Left lobe of liver (tissue), 2 donors: ENCODE data around the gene HMCN2. TPM values are rescaled to one million over a fixed set of nuclear protein-coding genes. Genes with fewer than 3 reads are reported as not detected.
A peak's percentile ranks its signal among the peaks of the same experiment; 100 is the strongest.
"Not testable (repeated sequence)": the region's sequence is repeated elsewhere in the genome, so short reads cannot be mapped to it uniquely, and the experiment has no call there.

Experiments
- ATAC-seq: fragments of 200-7000 bp; cut with Tn5 transposase; one replicate; pipeline ENCODE4 v1.9.1; 2020; ENCODE audit warnings: mild to moderate bottlenecking, moderate library complexity
- DNase-seq: peaks from one replicate; pipeline ENCODE4 v3.0.0-alpha.2; 2020; ENCODE audit warnings: low spot score
- total RNA-seq: library from RNA; stranded (reverse); gene quantifications from one replicate; pipeline ENCODE4 v1.2.1, GENCODE V29; 2021
- donor health status: DM: no; HTN: no; CAD: no; lungs with moderate emphysema.
- donor health status: DM: no; HTN: yes; CAD: no.

The HMCN2 gene
- total RNA-seq, 1 donor from 2014 or later, result 3.0 TPM

GRCh38 chr9:130239741-130240241, 25.8 kb upstream of the HMCN2 start:
- ATAC-seq (peak; percentile 14), DNase-seq (no peak)

DNA sequence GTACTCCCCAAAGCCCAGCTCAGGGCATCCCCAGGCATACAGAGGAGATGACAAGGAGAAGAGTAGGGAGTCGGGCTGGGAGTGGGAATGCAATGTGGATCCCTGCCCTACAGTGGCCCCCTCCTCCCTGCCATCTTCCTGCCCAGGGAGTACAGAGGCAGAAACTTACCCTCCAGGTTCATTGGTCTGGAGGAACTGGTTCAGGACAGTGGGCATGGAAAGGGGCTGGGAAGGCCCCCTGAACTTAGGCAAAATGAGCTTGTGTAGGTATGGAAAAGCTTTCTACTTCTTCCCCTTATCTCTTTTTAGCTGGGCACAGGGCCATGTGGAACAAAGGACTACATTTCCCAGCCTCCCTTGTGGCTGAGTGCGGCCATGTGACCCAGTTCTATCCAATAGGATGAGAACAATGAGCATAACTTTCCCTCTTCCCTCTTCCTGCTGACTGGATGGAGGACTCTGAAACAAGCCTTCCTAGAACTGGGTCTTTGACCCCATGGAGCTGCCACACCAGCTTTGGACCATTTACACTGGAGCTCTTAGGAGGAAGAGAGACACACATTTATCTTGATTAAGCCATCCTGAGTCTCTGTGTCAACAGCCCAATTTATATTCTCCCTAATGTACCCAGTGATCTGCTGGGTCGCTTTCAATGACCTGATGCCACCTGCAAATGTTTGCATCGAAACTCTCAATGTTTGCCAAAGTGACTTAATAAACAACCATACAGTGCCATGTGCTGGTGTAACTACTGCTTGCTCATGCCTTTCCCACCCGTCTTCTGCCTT, 25.0 kb upstream of the HMCN2 start:
- ATAC-seq (peak; percentile 69), DNase-seq (peak; percentile 72)

DNA sequence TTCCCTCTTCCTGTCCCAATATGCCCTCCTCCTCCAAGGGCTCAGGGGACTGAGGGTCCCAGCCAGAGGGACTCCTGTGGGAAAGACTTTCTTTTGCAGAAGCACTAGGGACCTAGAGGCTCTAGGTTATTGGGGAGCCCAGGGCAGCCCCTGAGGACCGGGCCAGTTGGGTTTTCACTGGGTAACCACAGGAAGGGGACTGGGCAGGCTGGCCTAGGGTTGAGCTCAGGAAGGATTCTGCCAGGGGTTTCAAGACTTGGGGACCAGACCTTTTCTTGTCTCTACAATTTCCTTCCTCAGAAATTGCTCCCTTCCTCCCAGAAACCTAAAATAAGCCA, 24.4 kb upstream of the HMCN2 start:
- DNase-seq, result no peak
- no peak for ATAC-seq

DNA sequence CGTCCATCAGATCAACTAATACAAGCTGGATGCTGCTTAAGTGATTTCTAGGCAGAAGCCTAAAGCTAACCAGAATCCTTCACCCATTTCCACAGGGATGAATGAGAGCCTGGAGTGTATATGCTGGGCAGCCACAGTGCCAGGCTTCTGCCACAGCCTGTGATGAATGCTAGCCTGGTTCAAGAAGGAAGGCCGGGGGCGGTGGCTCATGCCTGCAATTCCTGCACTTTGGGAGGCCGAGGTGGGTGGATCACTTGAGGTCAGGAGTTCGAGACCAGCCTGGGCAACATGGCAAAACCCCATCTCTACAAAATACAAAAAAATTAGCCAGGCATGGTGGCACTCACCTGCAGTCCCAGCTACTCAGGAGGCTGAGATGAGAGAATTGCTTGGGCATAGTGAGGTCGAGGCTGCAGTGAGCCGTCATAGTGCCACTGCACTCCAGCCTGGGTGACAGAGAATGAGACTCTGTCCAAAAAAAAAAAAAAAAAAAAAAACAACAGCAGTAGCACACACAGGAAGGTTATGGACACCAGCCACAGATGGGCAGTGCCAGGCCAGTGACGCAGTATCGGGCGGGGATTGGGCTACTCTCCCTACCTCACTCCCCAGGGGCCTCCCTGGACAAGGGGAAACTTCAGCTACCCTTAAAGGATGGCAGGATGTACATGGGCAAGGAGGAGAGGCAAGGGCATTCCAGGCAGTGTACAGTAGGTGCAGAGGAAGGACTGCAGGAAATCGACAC, 23.1 kb upstream of the HMCN2 start:
- ATAC-seq (peak; percentile 81), DNase-seq (peak; percentile 89)

DNA sequence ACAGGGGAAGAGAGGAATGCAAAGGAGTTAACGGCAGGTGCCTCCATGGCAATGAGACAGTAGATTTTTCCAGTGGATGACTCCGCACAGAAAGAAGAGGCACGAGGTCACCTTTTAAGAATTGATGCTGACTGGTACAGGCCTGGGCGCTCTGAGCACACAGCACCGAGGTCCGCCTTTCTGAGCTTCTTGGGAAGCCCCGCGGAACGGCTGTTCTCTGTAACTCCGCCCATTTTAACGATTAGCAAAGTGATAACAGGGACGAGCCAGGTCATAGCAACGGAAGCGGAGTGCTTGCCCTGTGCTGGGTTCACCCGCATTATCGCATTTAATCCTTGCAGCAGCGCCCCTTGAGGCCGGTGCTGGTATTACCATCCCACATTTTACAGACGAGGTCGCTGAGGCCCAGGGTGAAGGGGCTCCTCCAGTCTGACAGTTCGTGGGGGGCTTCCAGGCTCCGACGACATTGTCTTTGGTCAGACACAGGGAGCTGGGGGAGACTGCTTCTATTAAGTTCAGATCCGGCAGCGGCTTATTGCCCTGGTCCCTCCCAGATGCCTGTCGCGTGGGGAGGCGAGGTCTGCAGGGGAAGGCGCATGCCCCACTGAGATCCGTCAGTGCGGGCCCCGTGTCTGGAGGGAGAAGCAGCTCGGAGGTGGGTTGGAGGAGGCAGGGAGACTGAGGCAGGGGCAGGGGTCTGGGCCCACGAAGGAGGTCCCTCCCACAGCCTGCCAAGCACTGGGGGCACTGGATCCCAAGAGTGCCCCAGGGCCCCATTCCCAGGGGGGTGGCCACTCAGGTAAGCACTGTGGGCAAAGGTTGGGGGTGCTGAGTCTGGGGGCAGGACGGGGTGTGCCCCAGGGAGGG, 22.3 kb upstream of the HMCN2 start:
- ATAC-seq, result peak; percentile 85
- DNase-seq, result peak; percentile 87

GRCh38 chr9:130243882-130244170, 21.7 kb upstream of the HMCN2 start:
- DNase-seq (no peak), ATAC-seq (no peak)

DNA sequence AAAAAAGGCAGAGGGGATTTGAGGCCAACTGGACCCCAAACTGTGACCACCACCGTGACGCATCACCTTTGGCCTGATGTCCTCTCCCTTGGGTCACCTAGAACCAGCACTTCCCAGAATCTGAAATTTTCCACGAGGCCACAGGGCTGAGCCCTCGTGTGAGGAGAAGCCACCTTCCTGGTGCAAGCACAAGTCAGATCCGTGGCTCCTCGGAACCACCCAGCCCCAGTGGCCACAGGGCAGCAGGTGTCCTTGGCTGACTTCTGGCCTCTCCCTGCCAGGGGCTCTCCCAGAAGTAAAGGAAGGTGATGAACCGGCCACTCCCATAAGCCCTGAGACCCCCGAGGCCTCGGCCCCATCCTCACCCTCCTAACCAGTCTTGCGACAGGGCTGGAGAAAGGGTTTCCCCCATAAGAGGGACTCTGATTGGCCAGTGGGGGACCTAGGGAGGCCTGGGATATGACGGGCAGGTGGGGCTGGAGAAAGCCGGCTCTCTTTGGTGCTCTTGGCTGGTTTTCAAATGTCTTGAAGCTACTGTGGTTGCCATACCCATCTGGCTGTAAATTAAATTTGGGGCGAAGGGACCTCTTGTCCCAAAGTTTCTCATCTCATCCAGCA, 20.9 kb upstream of the HMCN2 start:
- no peak for DNase-seq
- ATAC-seq, result no peak

DNA sequence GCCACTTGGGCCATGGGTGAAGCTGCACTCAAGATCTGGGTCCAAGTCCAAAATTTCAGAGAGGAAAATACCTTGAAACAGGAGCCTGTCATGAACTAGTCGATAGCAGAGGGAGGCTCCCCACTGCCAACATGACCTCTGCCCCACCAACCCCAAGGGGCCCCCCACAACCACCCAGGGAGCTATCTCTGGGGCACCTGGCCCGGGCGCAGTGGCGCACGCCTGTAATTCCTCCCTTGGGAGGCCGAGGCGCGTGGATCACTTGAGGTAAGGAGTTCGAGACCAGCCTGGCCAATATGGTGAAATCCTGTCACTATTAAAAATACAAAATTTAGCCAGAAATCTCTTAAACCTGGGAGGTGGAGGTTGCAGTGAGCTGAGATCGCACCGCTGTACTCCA, 20.1 kb upstream of the HMCN2 start:
- DNase-seq (no peak), ATAC-seq (no peak)

DNA sequence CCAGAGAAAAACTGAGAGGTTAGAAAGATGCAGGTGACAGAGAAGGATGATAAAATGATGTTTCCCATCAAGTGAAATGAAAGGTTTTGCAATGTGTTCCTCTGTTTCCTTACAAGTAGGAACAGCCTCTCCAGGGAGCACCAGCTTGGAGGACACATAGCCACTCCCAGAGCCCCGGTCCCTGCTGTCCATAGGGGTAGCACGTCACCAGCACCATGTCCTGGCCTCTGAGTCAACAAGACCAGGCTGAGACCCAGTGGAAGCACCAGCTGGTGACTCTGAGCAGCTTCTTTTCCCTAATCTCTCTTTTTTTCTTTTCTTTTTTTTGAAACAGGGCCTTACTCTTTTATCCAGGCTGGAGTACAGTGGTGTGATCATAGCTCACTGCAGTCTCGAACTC, 19.4 kb upstream of the HMCN2 start:
- no peak for ATAC-seq

GRCh38 chr9:130254747-130255630, 10.6 kb upstream of the HMCN2 start:
- no peak for ATAC-seq

More for the DNA sequence above, 19.4 kb upstream of the HMCN2 start:
- no peak for DNase-seq

DNA sequence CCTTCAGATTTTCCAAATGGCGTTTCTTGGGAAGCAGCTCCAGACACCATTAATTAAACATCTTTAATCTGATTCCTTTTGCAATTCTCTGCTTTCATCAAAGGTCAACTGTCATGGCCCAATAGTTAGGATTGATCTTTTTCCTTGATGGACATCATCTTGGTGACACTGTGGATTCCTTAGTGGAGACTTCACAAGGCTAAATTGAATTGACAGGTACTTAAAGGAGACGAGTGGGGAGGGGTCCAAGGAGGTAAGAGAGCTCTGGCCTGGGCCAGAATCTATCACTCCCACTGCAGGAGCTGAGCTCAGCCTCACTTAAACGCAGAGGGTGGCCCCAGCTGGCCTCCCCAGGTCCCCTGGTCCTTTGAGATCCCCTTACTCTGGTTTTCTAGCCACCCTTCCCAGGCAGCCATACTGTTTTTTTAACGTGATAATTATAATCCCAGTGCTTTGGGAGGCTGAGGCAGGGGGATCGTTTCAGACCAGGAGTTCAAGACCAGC, 9.9 kb upstream of the HMCN2 start:
- ATAC-seq (no peak), DNase-seq (no peak)

More at GRCh38 chr9:130254747-130255630, 10.6 kb upstream of the HMCN2 start:
- DNase-seq, result peak; percentile 33

GRCh38 chr9:130256644-130257043, 8.9 kb upstream of the HMCN2 start:
- ATAC-seq (no peak), DNase-seq (no peak)

- not testable (repeated sequence) for ATAC-seq, DNase-seq
Measured at GRCh38 chr9:130258137-130258536, 7.4 kb upstream of the HMCN2 start.

DNA sequence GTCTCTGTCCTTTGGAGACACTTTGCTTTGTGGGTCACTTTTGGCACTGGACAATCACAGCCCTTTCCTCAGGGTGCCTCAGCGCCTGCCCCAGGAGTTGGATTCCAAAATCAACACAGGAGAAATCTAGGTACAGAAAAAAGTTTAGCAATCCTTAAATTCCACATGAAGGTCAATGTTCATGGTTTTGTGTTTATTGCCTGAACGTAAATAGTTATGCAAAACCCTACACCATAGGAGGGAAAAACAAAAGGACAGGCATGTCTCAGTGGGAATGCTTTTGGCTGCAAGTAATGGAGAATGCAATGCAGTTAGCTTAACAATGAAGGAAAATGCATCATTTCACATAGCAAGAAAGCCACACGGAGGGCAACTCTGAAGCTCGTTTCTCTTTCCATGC, 6.5 kb upstream of the HMCN2 start:
- ATAC-seq, result peak; percentile 21
- DNase-seq, result peak; percentile 43

DNA sequence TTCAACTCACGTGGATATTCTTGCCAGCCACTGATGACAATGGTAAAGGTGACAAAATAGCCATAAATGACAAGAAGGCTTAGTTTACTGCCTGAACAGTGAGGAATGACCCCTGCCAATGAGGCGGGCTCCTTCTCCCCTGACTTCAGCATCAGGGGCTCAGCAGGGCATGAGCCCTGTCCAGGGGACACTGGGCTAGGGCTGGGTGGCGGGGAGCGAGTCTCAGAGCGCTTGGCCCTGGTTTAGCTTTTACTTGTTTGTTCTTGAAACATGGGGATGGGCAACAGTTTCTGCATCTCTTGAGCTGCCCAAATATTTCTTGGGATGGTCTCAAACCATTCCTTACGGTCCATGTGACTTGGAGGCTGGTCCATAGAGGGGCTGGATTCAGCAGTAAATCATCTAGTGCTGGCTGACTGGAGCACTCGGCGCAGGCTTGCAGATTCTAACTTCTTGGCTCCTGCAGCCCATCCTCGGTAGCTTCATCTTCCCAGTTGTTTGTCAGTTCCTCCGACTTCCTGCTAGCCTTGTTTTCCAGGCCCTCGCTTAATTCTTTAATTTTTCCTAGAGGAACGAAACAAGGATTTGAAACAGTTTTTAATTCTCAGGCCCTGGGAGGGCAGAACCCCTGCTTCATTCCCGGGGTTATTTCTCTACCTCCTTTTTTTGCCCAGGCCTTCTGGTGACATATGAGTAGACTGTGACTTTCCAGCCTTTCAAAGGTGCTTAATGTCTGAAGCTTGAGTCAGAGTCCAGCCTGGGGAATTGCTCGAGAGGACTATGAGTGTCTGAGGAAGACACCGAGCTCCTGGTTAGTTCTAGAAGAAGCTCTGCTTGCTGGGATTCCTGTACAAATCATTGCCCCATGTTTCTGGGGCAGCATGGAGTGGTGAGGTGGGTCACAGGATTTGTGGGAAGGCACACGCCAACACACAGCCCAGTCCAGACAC, 4.5 kb upstream of the HMCN2 start:
- DNase-seq (peak; percentile 36), ATAC-seq (no peak)

GRCh38 chr9:130262061-130262745, 3.4 kb upstream of the HMCN2 start:
- DNase-seq, result peak; percentile 49
- ATAC-seq, result peak; percentile 38

DNA sequence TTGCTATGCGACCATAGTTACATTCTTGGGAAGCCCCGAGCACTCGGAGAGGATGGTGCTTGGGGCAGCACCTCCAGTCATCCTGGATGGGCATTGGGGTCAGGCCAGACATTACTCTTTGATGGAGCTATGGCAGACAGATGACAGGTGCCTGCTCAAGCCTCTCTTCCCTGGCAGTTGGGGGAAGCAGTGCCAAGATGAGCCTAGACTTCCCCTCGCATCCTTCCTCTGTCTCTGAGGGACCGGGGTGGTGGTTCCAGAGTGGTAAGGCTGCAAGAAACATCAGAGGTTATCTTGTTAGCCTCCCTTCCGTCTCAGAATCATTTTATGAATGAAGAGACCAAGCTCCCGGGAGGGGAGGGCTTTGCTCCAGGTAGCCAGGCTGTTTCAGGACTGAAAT, 2.8 kb upstream of the HMCN2 start:
- ATAC-seq, result no peak
- no peak for DNase-seq
